Neutrophil (primary cell): ENCODE results near the gene SORCS2.

ENCODE experiments used
- H3K27ac ChIP-seq: fragments of 200-600 bp; sonication (generic); 2 replicates; pipeline ENCODE4 v1.5.1; 2016; ENCODE audit warnings: mild to moderate bottlenecking, moderate library complexity
- H3K27me3 ChIP-seq: fragments of 200-600 bp; sonication (generic); 2 replicates; pipeline ENCODE4 v1.6.0; 2016; ENCODE audit warnings: mild to moderate bottlenecking
- H3K36me3 ChIP-seq: fragments of 200-600 bp; sonication (generic); 2 replicates; pipeline ENCODE4 v1.5.1; 2017
- H3K4me1 ChIP-seq, 2 experiments: fragments of 200-600 bp in 1 of 2; sonication (generic) in 1 of 2; 1 replicate in 1 of 2; 2 replicates in 1 of 2; pipeline versions ENCODE4 v1.5.1 to v1.6.1; 2013 to 2016; ENCODE audit warnings: low read depth in 1 of 2, low read length in 1 of 2, mild to moderate bottlenecking in 1 of 2, moderate library complexity in 1 of 2; ENCODE audit not compliant: control insufficient read depth in 1 of 2, insufficient read depth in 1 of 2
- H3K4me3 ChIP-seq, 2 experiments: fragments of 200-600 bp in 1 of 2; sonication (generic) in 1 of 2; 1 replicate in 1 of 2; 2 replicates in 1 of 2; pipeline ENCODE4 v1.5.1; 2013 to 2016; ENCODE audit warnings: low read depth in 1 of 2, low read length in 1 of 2, mild to moderate bottlenecking in 1 of 2, moderate library complexity in 1 of 2
- H3K9me3 ChIP-seq: fragments of 200-600 bp; sonication (generic); 2 replicates; pipeline ENCODE4 v1.5.1; 2016
- CTCF ChIP-seq: fragments of 200-600 bp; sonication (generic); IDR thresholded peaks from 2 replicates; pipeline ENCODE4 v1.5.1; 2016; ENCODE audit warnings: antibody characterized with exemption

SORCS2 gene

GRCh38 chr4:7680731-7681130 lies 488.4 kb downstream of the SORCS2 start:
- Histone ChIP-seq H3K36me3 (no peaks in the 10 kb centered on the region), H3K27me3 (no peaks in the 10 kb centered on the region), H3K27ac (no peak overlapping the region), H3K9me3 (no peaks in the 10 kb centered on the region), H3K4me1 (no peaks in the 10 kb centered on the region), H3K4me3 (no peak overlapping the region)
- TF ChIP-seq CTCF: no peak

DNA sequence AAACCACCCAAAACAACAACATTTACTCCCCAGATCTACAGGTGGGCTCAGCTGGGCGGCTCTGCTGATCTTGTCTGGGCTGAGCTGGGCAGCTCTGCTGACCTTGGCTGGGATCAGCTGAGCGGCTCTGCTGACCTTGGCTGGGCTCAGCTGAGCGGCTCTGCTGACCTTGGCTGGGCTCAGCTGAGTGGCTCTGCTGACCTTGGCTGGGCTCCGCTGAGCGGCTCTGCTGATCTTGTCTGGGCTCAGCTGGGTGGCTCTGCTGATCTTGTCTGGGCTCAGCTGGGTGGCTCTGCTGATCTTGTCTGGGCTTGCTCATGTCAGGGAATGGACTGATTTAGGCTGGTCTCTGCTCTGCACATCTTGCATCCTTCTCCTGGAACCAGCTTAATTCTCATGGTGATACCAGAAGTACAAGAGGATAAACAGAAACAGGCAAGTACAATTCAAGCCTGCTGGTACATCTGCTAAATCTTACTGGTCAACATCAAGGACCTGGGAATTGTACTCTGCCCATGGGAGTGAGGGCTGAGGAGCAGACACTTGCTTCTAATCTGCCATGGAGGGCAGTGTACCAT lies 490.9 kb downstream of the SORCS2 start:
- Histone ChIP-seq H3K27ac (no peak overlapping the region), H3K4me3 (no peak overlapping the region), H3K27me3 (no peaks in the 10 kb centered on the region), H3K9me3 (no peaks in the 10 kb centered on the region), H3K4me1 (no peaks in the 10 kb centered on the region), H3K36me3 (no peaks in the 10 kb centered on the region)
- TF ChIP-seq CTCF: no peak

DNA sequence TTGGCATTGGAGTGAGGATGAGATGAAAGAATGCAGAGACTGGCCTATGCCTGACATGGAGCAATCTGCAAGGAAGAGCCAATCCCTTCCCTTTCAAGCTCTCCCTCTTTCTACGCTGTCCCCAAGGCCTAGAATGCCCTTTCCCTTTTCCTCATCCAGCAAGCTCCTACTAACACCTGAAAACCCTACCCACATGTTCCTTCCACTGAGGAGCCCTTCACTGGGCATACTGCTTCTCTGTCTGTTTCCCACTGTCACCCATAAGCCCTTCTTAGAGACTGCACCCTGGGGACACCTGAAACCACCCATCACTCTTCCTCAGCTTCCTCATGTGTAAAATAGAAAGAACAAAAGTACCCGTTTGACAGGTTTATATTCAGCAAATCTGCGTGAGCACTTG lies 492.0 kb downstream of the SORCS2 start:
- no peaks in the 10 kb centered on the region for H3K4me1 ChIP-seq
- no peak overlapping the region for H3K27ac ChIP-seq
- H3K27me3 ChIP-seq: no peaks in the 10 kb centered on the region
- no peaks in the 10 kb centered on the region for H3K9me3 ChIP-seq
- no peak for TF ChIP-seq CTCF
- H3K36me3 ChIP-seq: no peaks in the 10 kb centered on the region
- H3K4me3 ChIP-seq: no peak overlapping the region

DNA sequence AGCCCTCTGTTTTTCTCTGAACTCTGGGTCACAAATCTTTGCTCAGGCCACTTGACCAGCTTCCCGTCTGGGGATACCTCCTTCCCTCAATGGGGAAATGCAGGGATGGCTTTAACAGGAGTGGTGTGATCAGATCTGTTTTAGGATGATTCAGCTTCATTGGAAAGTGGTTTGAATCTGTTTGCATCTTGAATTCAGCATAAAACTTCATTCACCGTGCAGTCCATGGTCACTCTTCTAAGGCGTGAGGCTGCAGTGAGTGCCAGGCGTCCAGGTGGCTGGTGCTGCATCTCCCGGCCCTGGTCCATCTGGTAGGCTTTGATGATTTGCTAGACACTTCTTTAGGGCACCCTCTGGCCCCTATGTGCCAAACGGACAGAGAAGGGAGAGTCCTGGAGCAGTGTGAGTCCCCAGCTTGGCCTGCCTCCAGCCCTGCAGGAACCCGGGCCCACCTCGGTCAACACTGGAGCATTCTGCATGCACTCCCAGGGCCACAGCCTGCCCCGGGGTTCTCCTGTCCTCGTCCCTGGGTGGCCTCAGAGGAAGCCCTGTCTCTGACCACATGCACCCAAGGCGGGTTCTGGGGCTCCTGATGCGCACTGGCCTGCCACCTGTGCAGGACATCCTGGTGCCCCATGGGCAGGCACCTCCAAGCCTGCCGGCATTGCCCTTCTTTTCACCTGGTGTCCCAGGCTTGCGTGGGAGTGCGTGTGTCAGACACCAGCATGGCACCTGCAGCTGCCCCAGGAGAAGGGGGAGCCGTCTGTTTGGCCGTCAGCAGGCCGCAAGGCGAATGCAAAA lies 493.9 kb downstream of the SORCS2 start:
- H3K9me3 ChIP-seq: no peaks in the 10 kb centered on the region
- no peak overlapping the region for H3K4me3 ChIP-seq
- no peaks in the 10 kb centered on the region for H3K4me1 ChIP-seq
- H3K36me3 ChIP-seq: no peaks in the 10 kb centered on the region
- no peak for TF ChIP-seq CTCF
- no peaks in the 10 kb centered on the region for H3K27me3 ChIP-seq
- no peak overlapping the region for H3K27ac ChIP-seq

- Histone ChIP-seq H3K4me3 (no peak overlapping the region), H3K4me1 (no peaks in the 10 kb centered on the region), H3K27ac (no peak overlapping the region), H3K27me3 (no peaks in the 10 kb centered on the region), H3K9me3 (no peaks in the 10 kb centered on the region), H3K36me3 (no peaks in the 10 kb centered on the region)
- TF ChIP-seq CTCF: no peak
Observed at GRCh38 chr4:7687006-7687405, 494.7 kb downstream of the SORCS2 start.
